HG03342 (cell line): ENCODE results near the gene DTX3.
"Not testable (repeated sequence)": the region's sequence is repeated elsewhere in the genome, so short reads cannot be mapped to it uniquely, and the experiment has no call there.

Experiments used
- ATAC-seq: cut with Tn5 transposase; IDR thresholded peaks from one replicate; pipeline ENCODE4 v1.9.1; 2021; ENCODE audit warnings: mild to moderate bottlenecking, moderate library complexity; ENCODE audit not compliant: unreplicated experiment

The DTX3 gene

DNA sequence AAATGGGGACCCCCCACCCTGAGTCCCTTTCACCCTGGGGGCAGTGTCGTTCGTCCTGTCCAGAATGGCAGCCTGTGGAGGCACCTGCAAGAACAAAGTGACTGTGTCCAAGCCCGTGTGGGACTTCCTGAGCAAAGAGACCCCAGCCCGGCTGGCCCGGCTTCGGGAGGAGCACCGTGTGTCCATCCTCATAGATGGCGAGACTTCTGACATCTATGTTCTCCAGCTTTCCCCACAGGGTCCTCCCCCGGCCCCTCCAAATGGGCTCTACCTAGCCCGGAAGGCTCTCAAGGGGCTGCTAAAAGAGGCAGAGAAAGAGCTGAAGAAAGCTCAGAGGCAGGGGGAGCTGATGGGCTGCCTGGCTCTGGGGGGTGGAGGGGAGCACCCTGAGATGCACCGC is 2.2 kb downstream of the DTX3 start:
- ATAC-seq: no peak

- ATAC-seq: no peak
Measured at GRCh38 chr12:57607958-57608663, 3.5 kb downstream of the DTX3 start.

- no peak for ATAC-seq
Measured at GRCh38 chr12:57609101-57609780, 4.6 kb downstream of the DTX3 start.

- ATAC-seq: no peak
Measured at GRCh38 chr12:57609781-57610553, 5.3 kb downstream of the DTX3 start.

GRCh38 chr12:57610554-57611107 is 6.0 kb downstream of the DTX3 start:
- ATAC-seq: no peak

GRCh38 chr12:57611108-57611826 is 6.6 kb downstream of the DTX3 start, which contains the start of gene ARHGEF25:
ARHGEF25 (plus strand) TSS chr12:57611435; CDS start chr12:57611895, 460 bp downstream.
- peak; percentile 44 for ATAC-seq

- no peak for ATAC-seq
Measured at GRCh38 chr12:57611827-57612710, 7.4 kb downstream of the DTX3 start.

DNA sequence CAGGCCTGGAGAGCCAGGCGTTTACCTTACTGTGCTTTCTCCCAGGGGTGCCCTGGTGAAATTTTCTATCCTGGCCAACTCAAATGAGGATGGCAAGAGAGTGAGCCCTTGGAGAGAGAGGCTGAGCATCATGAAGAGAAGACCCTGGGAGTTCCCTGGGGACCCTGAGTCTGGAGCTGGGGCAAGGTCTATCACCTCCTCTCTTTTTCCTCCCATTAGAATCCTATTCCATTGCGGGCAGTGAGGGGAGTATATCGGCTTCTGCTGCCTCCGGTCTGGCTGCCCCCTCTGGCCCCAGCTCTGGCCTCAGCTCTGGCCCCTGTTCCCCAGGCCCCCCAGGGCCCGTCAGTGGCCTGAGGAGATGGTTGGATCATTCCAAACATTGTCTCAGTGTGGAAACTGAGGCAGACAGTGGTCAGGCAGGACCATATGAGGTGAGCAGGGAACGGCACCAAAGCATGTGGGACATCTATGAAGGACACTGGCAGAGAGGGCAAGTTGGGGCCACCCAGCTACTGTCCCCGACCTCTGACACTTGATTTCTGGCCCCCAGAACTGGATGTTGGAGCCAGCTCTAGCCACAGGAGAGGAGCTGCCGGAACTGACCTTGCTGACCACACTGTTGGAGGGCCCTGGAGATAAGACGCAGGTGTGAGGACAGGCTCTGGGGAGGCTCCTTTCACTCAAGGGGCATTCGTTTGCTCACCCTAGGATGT is 8.2 kb downstream of the DTX3 start:
- no peak for ATAC-seq

DNA sequence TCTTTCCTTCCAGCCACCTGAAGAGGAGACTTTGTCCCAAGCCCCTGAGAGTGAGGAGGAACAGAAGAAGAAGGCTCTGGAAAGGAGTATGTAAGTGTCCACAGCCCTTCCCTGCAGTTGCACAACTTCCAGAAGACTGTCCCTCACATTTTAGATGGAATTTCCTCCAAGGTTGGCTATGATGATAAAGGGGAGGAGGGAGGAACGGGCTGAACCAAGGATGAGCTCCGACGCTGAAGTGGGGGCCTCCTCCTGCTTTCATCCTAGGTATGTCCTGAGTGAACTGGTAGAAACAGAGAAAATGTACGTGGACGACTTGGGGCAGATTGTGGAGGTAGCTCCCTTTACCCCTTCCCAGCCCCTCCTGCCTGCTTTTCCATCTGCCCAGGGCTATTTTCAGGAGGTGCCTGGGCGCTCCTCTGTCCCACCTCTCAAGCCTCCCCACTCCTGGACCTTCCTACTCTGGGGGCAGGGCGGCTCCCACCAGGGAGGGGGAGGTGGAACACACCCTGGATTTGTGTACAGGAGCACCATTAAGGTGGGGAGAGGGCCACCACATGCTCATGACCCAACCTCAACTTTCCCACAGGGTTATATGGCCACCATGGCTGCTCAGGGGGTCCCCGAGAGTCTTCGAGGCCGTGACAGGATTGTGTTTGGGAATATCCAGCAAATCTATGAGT is 8.9 kb downstream of the DTX3 start:
- no peak for ATAC-seq

DNA sequence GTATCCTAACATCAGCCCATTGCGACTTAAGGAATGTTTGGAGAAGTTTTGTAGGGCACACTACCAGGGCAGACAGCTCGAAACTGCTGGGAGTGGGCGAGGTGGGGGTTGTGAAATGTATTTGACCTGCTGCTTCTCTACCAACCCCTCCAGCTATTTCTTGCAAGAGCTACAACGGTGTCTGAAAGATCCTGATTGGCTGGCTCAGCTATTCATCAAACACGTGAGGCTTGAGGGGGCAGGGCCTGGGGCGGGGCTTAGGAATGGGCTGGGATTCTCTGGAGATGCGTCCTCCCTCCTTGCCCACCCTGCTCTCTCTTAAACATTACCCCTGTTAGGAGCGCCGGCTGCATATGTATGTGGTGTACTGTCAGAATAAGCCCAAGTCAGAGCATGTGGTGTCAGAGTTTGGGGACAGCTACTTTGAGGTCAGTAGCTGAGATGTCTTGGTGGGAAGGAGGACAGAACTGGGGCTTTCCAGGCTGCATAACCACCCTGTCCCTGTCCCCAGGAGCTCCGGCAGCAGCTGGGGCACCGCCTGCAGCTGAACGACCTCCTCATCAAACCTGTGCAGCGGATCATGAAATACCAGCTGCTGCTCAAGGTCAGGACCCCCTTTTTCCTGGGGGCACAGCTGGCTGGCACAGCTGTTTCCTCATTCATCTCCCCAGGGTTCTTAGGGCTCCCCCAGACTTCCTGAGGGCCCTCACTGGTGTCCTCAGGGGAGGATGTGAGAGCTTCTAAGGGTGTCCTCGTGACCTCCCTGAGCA is 9.7 kb downstream of the DTX3 start:
- ATAC-seq: peak; percentile 46

DNA sequence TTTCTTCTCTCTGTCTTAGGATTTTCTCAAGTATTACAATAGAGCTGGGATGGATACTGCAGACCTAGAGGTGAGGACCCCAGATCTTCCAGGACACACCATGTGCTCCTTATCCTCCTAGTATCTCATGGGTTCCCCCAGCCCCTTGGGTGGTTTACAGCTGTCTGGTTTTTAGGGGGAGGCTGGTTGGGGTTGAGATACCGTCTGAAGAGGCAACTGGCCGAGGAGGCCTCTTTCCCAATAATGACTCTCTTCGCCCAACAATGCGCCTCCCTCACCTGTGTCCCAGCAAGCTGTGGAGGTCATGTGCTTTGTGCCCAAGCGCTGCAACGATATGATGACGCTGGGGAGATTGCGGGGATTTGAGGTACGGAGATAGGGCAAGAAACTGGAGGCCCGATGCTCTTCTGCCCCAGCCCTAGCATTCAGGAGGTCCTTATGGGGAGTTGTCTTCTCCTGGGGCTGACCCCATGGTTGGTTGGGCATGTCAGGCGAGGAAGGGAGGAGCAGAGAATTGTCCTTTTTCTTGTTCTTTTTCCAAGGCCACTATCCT is 10.4 kb downstream of the DTX3 start:
- ATAC-seq: no peak

GRCh38 chr12:57615637-57616036 is 11.0 kb downstream of the DTX3 start:
- ATAC-seq: no peak

DNA sequence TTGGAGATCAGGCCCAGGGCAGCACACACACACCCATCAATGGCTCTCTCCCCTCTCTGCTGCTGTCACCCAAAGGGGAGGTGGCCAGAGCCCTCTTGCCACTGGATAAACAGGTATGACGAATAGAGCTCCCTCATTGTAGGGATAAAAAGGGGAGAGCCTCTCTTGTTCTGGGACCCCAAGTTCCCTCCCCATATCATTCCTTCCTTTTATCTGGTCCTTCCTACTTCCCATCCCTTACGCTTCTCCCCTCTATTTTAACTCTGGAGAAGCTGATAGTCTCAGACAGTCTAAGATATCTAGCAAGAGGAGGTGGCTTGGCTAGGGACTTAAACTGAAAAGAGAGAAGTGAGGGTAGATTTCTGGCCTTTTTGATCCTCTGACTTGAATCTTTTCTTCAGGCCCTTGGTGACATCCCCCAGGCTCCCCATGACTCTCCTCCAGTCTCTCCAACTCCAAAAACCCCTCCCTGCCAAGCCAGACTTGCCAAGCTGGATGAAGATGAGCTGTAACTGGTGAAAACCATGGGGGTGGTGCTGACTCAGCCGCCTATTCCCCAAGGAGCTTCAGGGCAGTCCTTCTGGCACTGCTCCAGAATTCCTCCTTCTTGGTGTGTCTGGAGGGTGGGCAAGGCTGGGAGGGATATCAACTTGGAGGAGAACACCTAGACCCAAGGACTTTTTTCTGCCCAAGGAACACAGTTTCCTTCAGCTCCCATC is 11.9 kb downstream of the DTX3 start:
- ATAC-seq: no peak

GRCh38 chr12:57617942-57618341 is 13.3 kb downstream of the DTX3 start:
- no peak for ATAC-seq

DNA sequence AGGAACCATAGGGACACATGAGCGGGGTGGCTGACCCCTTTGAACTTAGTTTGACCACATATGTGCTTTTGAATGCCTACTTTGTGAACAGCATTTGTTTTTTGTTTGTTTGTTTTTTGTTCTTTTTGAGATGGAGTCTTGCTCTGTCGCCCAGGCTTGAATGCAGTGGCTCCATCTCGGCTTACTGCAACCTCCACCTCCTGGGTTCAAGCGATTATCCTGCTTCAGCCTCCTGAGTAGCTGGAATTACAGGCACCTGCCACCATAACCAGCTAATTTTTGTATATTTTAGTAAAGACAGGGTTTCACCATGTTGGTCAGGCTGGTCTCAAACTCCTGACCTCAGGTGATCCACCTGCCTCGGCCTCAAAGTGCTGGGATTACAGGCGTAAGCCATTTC is 13.8 kb downstream of the DTX3 start:
- not testable (repeated sequence) for ATAC-seq

DNA sequence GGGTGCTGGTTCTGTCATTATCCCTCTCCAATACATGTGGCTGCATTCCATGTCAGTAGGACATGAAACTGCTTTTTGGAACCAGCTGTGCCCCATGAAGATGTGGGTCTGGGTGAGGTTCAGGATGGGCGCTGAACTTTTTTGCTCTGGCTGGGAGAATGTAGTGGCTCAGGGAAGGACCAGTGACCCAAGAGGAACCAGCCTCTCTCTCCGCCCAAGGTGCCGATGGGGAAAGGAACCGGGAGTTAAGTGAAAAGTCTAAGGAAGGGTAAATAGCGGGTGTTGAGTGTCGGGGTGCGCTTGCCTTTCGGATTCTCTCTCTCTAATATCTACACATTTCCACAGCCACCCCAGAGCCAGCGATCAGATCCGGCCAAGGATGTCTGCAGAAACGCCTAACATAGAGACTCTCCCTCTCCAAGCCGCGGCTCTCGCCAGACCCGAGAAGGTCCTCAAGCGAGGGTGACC is 14.4 kb downstream of the DTX3 start:
- ATAC-seq: no peak
